GM21381 (cell line): Measurements from ENCODE around the gene MBD3L2.
"Not testable (repeated sequence)": the region's sequence is repeated elsewhere in the genome, so short reads cannot be mapped to it uniquely, and the experiment has no call there.

Experiments used
- ATAC-seq: cut with Tn5 transposase; IDR thresholded peaks from one replicate; pipeline ENCODE4 v1.9.1; 2021; ENCODE audit warnings: mild to moderate bottlenecking, moderate library complexity; ENCODE audit not compliant: unreplicated experiment

The MBD3L2 gene

GRCh38 chr19:7059977-7060376, 10.9 kb downstream of the MBD3L2 start:
- ATAC-seq: not testable (repeated sequence)

DNA sequence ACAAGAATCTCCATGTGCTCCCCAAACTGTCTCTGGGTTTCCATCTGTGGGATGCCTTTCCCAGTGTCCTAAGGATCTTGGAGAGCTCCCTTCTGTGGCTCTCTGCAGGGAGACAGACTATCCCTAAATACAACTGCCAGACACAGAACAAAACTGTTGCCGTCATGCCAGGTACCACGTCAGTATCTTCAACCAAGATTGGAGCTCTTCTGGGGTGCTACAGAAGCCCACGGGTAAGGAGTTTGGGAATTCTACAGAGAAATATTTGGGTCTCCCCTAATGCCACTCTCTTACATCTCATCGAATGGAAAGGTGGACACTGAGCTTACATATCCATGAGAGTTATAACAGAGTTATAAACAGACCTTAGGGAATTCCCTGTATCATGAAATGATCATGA, 14.2 kb downstream of the MBD3L2 start:
- no peak for ATAC-seq

GRCh38 chr19:7063764-7064418, 14.8 kb downstream of the MBD3L2 start:
- ATAC-seq: no peak

- ATAC-seq: not testable (repeated sequence)
These were observed 18.0 kb downstream of the MBD3L2 start for GRCh38 chr19:7067122-7067521.

DNA sequence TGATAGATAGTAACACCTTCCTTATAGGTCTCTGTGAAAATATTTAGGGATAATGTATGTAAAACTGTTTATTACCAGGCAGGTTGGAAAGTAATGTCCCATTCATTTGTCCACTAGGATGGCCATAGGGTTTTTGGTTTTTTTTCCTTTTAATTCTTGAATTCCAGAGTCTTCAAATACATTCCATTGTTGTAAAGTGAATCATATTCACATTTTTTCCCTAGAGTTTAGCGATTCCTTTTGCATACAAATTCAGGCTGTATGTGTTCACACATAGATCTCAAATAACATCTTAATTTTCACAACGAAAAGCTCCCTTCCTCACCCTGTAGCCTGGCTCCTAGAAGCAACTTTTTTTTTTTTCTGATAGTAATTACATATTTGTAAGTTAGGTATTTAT, 18.6 kb downstream of the MBD3L2 start:
- no peak for ATAC-seq

- ATAC-seq: no peak
These were observed 19.5 kb downstream of the MBD3L2 start for GRCh38 chr19:7068599-7068998.

DNA sequence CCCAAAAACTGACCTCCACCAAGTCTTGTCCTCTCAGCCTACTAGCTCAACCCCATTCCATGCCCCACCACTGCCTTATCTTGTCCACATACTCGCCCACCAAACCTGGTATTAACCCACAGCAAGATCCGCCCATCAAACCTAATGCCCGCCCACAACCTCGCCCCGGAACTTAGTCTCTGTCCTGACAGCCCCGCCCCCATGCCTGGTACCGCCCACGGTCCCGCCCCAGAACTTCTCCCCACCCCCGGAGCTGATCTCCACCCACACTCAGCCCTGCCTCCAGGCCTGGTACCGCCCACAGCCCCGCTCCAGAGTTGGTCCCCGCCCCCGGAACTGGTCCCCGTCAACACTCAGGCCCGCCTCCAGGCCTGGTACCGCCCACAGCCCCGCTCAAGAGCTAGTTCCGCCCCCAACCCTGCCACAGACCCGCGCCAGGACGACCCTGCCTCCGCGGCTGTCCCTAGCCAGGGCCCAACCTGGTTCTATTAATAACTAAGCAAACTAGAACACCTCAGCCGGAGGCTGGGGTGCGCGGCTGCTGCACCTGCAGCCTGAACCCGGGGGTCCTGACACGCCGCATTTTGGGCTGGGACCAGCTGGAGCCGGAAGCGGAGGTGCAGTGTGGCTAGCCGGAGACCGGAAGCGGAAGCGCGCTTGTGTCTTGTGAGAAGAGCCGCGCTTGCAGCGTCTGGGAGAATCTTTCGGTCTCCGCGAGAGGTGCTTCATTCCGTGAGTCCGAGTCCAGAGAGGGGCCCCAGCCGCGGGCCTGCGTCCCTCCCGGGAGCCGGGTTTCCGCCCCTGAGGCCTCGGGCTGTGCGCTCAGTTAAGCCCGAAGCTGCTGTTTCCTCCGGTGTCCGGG, 20.2 kb downstream of the MBD3L2 start, which contains the start of gene ZNF557:
Gene ZNF557 (plus strand): TSS at position 662 of the 862 bp plus-strand sequence. CDS start 5,372 bp downstream, outside the sequence.
- ATAC-seq: peak; percentile 90

DNA sequence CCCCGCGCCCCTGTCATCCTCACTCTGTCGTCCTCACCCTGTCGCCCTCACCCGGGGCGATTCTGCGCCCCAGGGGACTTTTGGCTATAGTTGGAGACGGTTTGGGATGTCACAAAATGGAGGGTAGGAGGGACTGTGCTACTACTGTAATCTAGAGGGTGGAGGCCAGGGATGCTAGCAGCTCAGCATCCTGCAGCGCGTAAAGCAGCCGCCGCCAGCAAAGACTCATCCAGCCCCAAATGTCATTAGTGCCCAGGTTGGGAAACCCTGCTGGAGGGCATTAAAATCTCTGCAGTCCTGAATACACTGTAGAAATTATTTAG, 20.7 kb downstream of the MBD3L2 start:
- no peak for ATAC-seq

DNA sequence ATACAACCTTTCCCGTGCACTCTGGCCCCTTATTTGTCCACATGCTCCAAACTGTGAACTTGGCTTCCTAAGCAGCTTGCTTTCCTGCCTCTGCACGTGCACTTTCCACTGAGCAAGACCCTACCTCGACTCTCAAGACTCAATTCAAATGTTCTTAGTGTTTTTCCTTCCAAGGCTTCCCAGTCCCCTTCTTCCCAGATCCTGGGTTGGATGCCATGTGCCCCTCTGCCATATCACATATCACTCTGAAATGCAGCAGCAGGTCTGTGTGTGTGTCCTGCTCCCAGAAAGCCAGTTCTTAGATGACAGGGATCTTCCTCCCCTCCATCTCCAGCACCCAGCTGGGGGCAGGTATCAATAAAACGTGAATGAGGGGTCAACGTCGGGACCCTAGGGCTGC, 23.4 kb downstream of the MBD3L2 start:
- ATAC-seq: no peak

DNA sequence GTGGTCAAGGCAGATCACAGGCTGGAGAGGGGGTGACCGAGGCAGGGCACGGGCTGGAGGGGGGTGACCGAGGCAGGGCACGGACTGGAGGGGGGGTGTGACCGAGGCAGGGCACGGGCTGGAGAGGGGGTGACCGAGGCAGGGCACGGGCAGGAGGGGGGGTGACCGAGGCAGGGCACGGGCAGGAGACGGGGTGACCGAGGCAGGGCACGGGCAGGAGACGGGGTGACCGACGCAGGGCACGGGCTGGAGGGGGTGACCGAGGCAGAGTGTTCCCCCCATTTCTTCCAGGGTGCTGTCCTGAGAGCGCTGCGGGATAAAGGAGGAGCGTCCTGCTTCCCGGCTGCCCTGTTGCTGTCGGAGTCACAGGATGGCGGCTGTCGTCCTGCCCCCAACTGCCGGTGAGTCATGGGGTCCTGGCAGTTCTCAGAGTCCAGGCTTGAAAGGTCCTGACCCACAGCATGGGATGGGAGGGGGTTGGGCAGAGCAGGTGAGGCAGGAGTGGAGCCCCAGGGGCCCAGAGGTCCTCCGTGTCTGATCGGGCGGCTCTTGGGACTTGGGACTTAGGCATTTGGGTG, 25.7 kb downstream of the MBD3L2 start:
- no peak for ATAC-seq

DNA sequence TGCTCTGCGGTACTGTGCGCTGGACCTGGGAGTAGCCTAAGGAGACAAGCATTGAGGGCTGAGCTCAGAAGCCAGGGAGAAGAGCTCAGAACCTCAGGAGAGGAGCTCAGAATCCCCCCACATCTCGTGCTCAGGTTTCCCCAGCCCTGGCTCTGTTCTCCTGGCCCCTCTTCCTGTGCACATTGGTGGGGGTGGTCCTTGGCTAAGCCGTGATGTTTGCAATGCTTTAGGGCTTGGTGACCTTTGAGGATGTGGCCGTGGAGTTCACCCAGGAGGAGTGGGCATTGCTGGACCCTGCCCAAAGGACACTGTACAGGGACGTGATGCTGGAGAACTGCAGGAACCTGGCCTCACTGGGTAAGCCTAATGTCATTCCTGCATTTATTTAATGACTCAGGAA, 27.0 kb downstream of the MBD3L2 start:
- ATAC-seq: no peak

DNA sequence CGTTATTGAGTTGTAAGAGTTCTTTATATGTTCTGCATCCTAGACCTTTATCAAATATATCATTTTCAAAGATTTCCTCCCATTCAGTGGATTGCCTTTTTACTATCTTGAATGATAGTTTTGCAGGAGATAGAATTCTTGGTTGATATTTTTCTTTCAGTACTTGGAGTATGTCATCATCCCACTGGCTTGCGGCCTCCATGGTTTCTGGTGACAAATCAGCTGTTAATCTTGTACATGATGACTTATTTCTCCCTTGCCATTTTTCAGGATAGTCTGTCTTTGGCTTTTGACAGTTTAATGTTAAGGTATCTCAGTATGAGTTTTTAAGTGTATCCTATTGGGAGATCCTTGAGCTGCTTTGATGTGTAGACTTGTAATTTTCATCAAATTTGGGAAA, 28.9 kb downstream of the MBD3L2 start:
- ATAC-seq: no peak

DNA sequence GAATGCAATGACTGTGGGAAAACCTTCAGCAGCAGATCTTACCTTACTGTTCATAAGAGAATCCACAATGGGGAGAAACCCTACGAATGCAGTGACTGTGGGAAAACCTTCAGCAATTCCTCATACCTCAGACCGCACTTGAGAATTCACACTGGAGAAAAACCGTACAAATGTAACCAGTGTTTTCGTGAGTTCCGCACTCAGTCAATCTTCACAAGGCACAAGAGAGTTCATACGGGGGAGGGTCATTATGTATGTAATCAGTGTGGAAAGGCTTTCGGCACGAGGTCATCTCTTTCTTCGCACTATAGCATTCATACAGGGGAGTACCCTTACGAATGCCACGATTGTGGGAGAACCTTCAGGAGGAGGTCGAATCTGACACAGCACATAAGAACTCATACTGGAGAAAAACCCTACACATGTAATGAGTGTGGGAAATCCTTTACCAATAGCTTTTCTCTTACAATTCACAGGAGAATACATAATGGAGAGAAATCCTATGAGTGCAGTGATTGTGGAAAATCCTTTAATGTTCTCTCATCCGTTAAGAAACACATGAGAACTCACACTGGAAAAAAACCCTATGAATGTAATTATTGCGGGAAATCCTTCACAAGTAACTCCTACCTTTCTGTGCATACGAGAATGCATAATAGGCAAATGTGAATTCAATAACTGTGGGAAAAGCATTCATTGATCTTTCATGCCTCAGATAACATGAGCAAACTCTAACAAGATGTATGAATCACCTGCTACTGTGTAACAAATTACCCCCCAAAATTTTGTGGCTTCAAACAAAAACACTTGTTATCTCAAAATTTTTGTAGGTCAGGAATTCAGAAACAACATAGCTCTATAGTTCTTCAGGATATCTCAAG, 34.2 kb downstream of the MBD3L2 start:
- ATAC-seq: no peak

GRCh38 chr19:7088999-7089398, 39.9 kb downstream of the MBD3L2 start:
- ATAC-seq: no peak

- ATAC-seq: no peak
These were observed 49.0 kb downstream of the MBD3L2 start for GRCh38 chr19:7098096-7098495.

DNA sequence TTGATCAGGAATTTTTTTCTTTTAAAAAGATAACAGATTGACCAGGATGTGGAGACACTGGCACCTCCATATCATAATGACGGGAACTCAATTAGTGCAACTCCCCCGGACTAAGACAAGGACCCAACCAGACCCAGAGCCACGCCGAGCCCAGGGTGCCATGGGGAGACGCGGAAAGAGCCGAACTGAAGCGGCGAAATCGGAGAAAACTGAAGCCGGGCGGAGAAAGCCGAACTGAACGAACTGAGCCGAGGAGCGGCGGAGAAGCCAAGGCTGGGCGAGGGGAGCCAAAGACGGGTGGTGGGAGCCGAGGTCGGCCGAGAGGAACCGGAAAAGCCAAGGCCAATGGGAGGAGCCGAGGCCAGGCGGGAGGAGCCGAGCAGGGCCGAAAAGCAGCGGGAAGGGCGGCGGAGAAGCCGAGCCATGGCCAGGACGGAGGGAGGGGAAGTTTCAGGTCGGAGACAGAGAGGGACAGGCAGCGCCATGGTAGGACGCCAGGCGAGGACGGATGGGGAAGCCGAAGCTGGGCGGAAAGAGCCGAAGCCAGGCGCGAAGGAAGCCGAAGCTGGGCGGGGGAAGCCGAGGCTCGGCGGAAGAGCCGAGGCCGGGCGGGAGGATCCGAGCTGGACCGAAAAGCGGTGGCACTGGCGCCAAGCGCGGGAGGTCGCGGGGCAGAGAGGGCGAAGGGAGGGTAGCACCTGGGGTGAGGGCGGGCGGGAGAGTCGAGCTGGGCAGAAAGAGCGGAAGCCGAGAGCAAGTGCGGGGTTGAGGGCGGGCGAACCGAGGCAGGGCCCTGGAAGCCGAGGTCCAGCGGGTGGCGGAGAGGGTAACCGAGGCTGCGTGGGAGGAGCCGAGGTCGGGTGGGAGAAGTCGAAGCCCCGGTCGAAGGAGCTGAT, 49.8 kb downstream of the MBD3L2 start:
- ATAC-seq: peak; percentile 86

DNA sequence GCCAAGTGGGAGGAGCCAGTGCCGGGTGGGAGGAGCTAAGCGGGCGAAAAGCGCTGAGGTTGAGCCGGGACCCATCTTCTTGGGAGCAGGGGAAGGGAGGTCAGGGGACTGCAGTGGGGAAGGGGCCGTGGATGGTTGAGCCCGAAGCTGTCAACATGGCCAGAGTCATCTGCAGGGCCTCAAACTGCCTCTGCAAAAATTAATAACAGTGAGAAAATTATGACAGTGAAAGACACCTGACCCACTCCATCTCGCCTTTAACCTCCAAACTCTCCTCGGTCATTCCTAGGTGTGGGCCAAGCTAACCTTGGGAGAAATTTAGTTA, 50.4 kb downstream of the MBD3L2 start:
- no peak for ATAC-seq
